A549 (cell line): ENCODE results near the gene TRIM75.

Source experiments
- CEBPB ChIP-seq, 2 experiments: fragments of >200 bp in 1 of 2; sonication (Bioruptor Twin) in 1 of 2; formaldehyde crosslinking in 1 of 2; IDR thresholded peaks; 2 replicates each; pipeline ENCODE4 v1.6.1; 2012 to 2016
- MAX ChIP-seq: IDR thresholded peaks from 2 replicates; pipeline ENCODE4 v1.6.1; 2012
- RAD21 ChIP-seq, 2 experiments: fragments of >200 bp in 1 of 2; sonication (Bioruptor Twin) in 1 of 2; formaldehyde crosslinking in 1 of 2; IDR thresholded peaks in 1 of 2; conservative IDR thresholded peaks in 1 of 2; 2 replicates in 1 of 2; 3 replicates in 1 of 2; pipeline ENCODE4 v1.6.1; 2012 to 2018; ENCODE audit warnings: inconsistent platforms in 1 of 2
- RCOR1 ChIP-seq: fragments of 150-350 bp; IDR thresholded peaks from 2 replicates; pipeline ENCODE4 v1.6.1; 2014; ENCODE audit warnings: antibody characterized with exemption, low read length, low read depth

DNA sequence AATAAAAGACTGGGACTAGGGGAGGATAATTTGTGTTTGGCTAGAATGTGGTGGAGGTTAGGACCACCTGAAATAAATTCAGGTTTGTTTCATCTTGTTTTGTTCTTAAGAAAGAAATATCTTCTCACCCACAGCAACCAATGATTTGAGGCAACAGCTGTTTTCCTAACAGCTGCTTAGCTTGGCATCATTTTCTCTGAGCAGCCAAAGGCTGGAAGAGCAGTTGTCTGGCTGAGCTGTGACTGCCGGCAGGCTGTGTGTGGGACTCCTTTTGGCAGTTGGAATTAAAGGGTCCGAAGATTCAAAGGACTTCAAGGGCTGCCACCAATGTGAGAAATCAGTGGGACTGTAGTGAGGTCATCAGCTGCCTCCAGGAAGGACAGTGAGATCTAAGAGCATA lies 5.0 kb downstream of the TRIM75 start:
- TF ChIP-seq MAX (no peak), RAD21 (conservative IDR thresholded peaks at IDR 0.05 in 1 of 2, IDR thresholded peaks at IDR 0.05 in 1 of 2) (no peak), CEBPB (IDR thresholded peaks at IDR 0.05) (no peak), RCOR1 (no peak)
